GM18498 (cell line): ENCODE measurements around the gene NSMCE1.
"Not testable (repeated sequence)": the region's sequence is repeated elsewhere in the genome, so short reads cannot be mapped to it uniquely, and the experiment has no call there.

ENCODE experiments used
- ATAC-seq: cut with Tn5 transposase; IDR thresholded peaks from one replicate; pipeline ENCODE4 v1.9.1; 2021; ENCODE audit warnings: mild to moderate bottlenecking, moderate library complexity; ENCODE audit not compliant: unreplicated experiment

The NSMCE1 gene

GRCh38 chr16:27272697-27273096, 4.1 kb upstream of the NSMCE1 start:
- ATAC-seq, result not testable (repeated sequence)

- no peak for ATAC-seq
Measured at GRCh38 chr16:27272076-27272475, 3.5 kb upstream of the NSMCE1 start.

- ATAC-seq, result no peak
Measured at GRCh38 chr16:27270349-27270748, 1.8 kb upstream of the NSMCE1 start.

GRCh38 chr16:27269300-27270150, 953 bp upstream of the NSMCE1 start:
- ATAC-seq, result no peak

GRCh38 chr16:27267037-27267677, 1.4 kb downstream of the NSMCE1 start:
- no peak for ATAC-seq

GRCh38 chr16:27265982-27266381, 2.6 kb downstream of the NSMCE1 start:
- no peak for ATAC-seq

- no peak for ATAC-seq
Measured at GRCh38 chr16:27264151-27264550, 4.4 kb downstream of the NSMCE1 start.

- not testable (repeated sequence) for ATAC-seq
Measured at GRCh38 chr16:27262904-27263423, 5.6 kb downstream of the NSMCE1 start.

GRCh38 chr16:27259710-27260109, 8.9 kb downstream of the NSMCE1 start:
- ATAC-seq, result no peak

GRCh38 chr16:27258241-27258734, 10.3 kb downstream of the NSMCE1 start:
- no peak for ATAC-seq

GRCh38 chr16:27257271-27257670, 11.3 kb downstream of the NSMCE1 start:
- ATAC-seq, result no peak

GRCh38 chr16:27256861-27257260, 11.7 kb downstream of the NSMCE1 start:
- no peak for ATAC-seq

GRCh38 chr16:27254262-27254811, 14.2 kb downstream of the NSMCE1 start:
- ATAC-seq, result peak; percentile 81

- ATAC-seq, result no peak
Measured at GRCh38 chr16:27253526-27253930, 15.0 kb downstream of the NSMCE1 start.

- ATAC-seq, result no peak
Measured at GRCh38 chr16:27252206-27252585, 16.4 kb downstream of the NSMCE1 start.

- ATAC-seq, result no peak
Measured at GRCh38 chr16:27251541-27252205, 16.9 kb downstream of the NSMCE1 start.

GRCh38 chr16:27248886-27249285, 19.7 kb downstream of the NSMCE1 start:
- not testable (repeated sequence) for ATAC-seq

- ATAC-seq, result no peak
Measured at GRCh38 chr16:27248036-27248435, 20.5 kb downstream of the NSMCE1 start.

- not testable (repeated sequence) for ATAC-seq
Measured at GRCh38 chr16:27247076-27247475, 21.5 kb downstream of the NSMCE1 start.

GRCh38 chr16:27246439-27246838, 22.1 kb downstream of the NSMCE1 start:
- ATAC-seq, result no peak
